PC-3 (cell line): ENCODE results near the gene C19orf25. TPM values are rescaled to one million over a fixed set of nuclear protein-coding genes. Genes with fewer than 3 reads are reported as not detected.

Experiments
- ATAC-seq: fragments of 200-7000 bp; cut with Tn5 transposase; 2 replicates; pipeline ENCODE4 v1.9.1; 2020; ENCODE audit warnings: mild to moderate bottlenecking, moderate library complexity
- BruUV-seq: library from RNA; stranded (reverse); fragments of 400-500 nt; replicated peaks from 2 replicates; lab custom pipeline; 2021; lab: Mats Ljungman, UMichigan
- CTCF ChIA-PET: fragments of 300-600 bp; sonication (Branson Sonifier 250); formaldehyde crosslinking; loops from one replicate; lab custom pipeline; 2022; ENCODE audit warnings: antibody characterized with exemption; lab: Charles Lee
- POLR2A ChIA-PET: fragments of 300-600 bp; sonication (Branson Sonifier 250); formaldehyde crosslinking; loops from one replicate; lab custom pipeline; 2022; ENCODE audit warnings: antibody characterized with exemption; ENCODE audit not compliant: unreplicated experiment; lab: Charles Lee
- DNase-seq: peaks from one replicate; pipeline ENCODE4 v3.0.0-alpha.2; 2015
- H2AFZ ChIP-seq: fragments of 300-600 bp; sonication (generic); 2 replicates; pipeline ENCODE4 v1.6.0; 2016; ENCODE audit warnings: antibody characterized with exemption, low read length
- H3F3A ChIP-seq: fragments of 300-600 bp; sonication (generic); one replicate; pipeline ENCODE4 v1.6.0; 2017; ENCODE audit warnings: antibody characterized with exemption, low read length, control low read depth, mild to moderate bottlenecking; ENCODE audit not compliant: unreplicated experiment
- H3K27ac ChIP-seq: fragments of 300-600 bp; sonication (generic); 2 replicates; pipeline ENCODE4 v1.5.1; 2016; ENCODE audit warnings: mild to moderate bottlenecking, low read length
- H3K27me3 ChIP-seq: fragments of 300-600 bp; sonication (generic); 2 replicates; pipeline ENCODE4 v1.6.1; 2016; ENCODE audit warnings: low read length, mixed read lengths
- H3K36me3 ChIP-seq: fragments of 300-600 bp; sonication (generic); 2 replicates; pipeline ENCODE4 v1.6.1; 2016; ENCODE audit warnings: low read depth, mixed run types, low read length, mixed read lengths
- H3K4me1 ChIP-seq: fragments of 300-600 bp; sonication (generic); 2 replicates; pipeline ENCODE4 v1.5.1; 2016; ENCODE audit warnings: low read length; ENCODE audit not compliant: insufficient read depth
- H3K4me2 ChIP-seq: fragments of 300-600 bp; sonication (generic); 2 replicates; pipeline ENCODE4 v1.6.0; 2016; ENCODE audit warnings: low read length
- H3K4me3 ChIP-seq: fragments of 300-600 bp; sonication (generic); 2 replicates; pipeline ENCODE4 v1.5.1; 2016; ENCODE audit warnings: mild to moderate bottlenecking, low read length, mixed read lengths
- H3K79me2 ChIP-seq: fragments of 300-600 bp; sonication (generic); 2 replicates; pipeline ENCODE4 v1.6.1; 2017; ENCODE audit warnings: low read length, mixed read lengths
- H3K9ac ChIP-seq: fragments of 300-600 bp; sonication (generic); 2 replicates; pipeline ENCODE4 v1.6.0; 2016; ENCODE audit warnings: mild to moderate bottlenecking, low read length
- H3K9me2 ChIP-seq: fragments of 300-600 bp; sonication (generic); replicated peaks from 2 replicates; pipeline ENCODE4 v1.6.1; 2016; ENCODE audit warnings: mixed run types, low read length, mixed read lengths
- H3K9me3 ChIP-seq: fragments of 300-600 bp; sonication (generic); 2 replicates; pipeline ENCODE4 v1.6.1; 2016; ENCODE audit warnings: low read length, mixed read lengths
- H4K20me1 ChIP-seq: fragments of 300-600 bp; sonication (generic); 2 replicates; pipeline ENCODE4 v1.6.1; 2016; ENCODE audit warnings: low read length, mixed read lengths
- CTCF ChIP-seq: fragments of 300-600 bp; sonication (generic); conservative IDR thresholded peaks from 2 replicates; pipeline ENCODE4 v1.5.1; 2017; ENCODE audit warnings: antibody characterized with exemption, low read depth, mild to moderate bottlenecking, low read length
- EZH2 ChIP-seq: fragments of 300-600 bp; sonication (generic); IDR thresholded peaks from one replicate; pipeline ENCODE4 v1.6.1; 2017; ENCODE audit warnings: antibody characterized with exemption, mild to moderate bottlenecking, low read length; ENCODE audit not compliant: unreplicated experiment
- EZH2phosphoT487 ChIP-seq: fragments of 300-600 bp; sonication (generic); IDR thresholded peaks from 2 replicates; pipeline ENCODE4 v1.6.1; 2018; ENCODE audit warnings: mild to moderate bottlenecking, antibody characterized with exemption, low read length, borderline replicate concordance
- intact Hi-C: fragments of 100-400 bp; cut with micrococcal nuclease; formaldehyde crosslinking; loops from 2 replicates; pipeline ENCODE4 v1.9.0; 2023
- total RNA-seq: library from RNA; depleted of rRNA; stranded (reverse); fragments of >200 nt; gene quantifications from 2 replicates; pipeline ENCODE4 v1.2.3, GENCODE V29; 2014

Gene C19orf25
- total RNA-seq, 1 experiment from 2014 or later: 45.0 TPM

- Histone ChIP-seq H3K27me3 (no peaks in the 10 kb centered on the region), H2AFZ (no peak overlapping the region), H3K9me3 (no peaks in the 10 kb centered on the region), H3K9ac (no peak overlapping the region), H4K20me1 (no peaks in the 10 kb centered on the region), H3K4me3 (no peak overlapping the region), H3K79me2 (peaks cover 25% of the 10 kb centered on the region), H3K36me3 (no peaks in the 10 kb centered on the region), H3K4me1 (peaks cover 10% of the 10 kb centered on the region), H3K9me2 (no peaks in the 10 kb centered on the region), H3K27ac (no peak overlapping the region), H3F3A (no peaks in the 10 kb centered on the region), H3K4me2 (no peak overlapping the region)
- ATAC-seq (no peak), DNase-seq (no peak)
- no peak for TF ChIP-seq EZH2
- TF ChIP-seq CTCF: no peak
- no peak for TF ChIP-seq EZH2phosphoT487
- intact Hi-C loops: no loop called here
- POLR2A ChIA-PET: no interaction called here
- no TSS peak for BruUV-seq
- CTCF ChIA-PET: interaction anchor here (0.6 kb wide), 1 partner anchor 186 kb away, joined by 6 read pairs; no protein-coding TSS in a partner anchor
Measured at GRCh38 chr19:1475751-1476437, 3.1 kb downstream of the C19orf25 start.

GRCh38 chr19:1474765-1475351 is 4.2 kb downstream of the C19orf25 start:
- Histone ChIP-seq H3K4me2 (no peak overlapping the region), H3K27me3 (no peaks in the 10 kb centered on the region), H3K9ac (no peak overlapping the region), H3K79me2 (peaks cover 25% of the 10 kb centered on the region), H3K4me3 (no peak overlapping the region), H3K9me3 (no peaks in the 10 kb centered on the region), H3F3A (no peaks in the 10 kb centered on the region), H3K9me2 (no peaks in the 10 kb centered on the region), H3K36me3 (no peaks in the 10 kb centered on the region), H2AFZ (no peak overlapping the region), H3K27ac (no peak overlapping the region), H3K4me1 (peaks cover 12% of the 10 kb centered on the region), H4K20me1 (no peaks in the 10 kb centered on the region)
- intact Hi-C loops: no loop called here
- ChIA-PET POLR2A (no interaction called here), CTCF (no interaction called here)
- TF ChIP-seq CTCF (no peak), EZH2phosphoT487 (no peak), EZH2 (no peak)
- ATAC-seq: no peak
- no TSS peak for BruUV-seq
- no peak for DNase-seq
